ENCODE results near the gene COL5A1.

The COL5A1 gene

GRCh38 chr9:134744385-134745295 is 103.0 kb downstream of the COL5A1 start:
- no peak for DNase-seq (ENCODE audit: low spot score)

GRCh38 chr9:134747951-134748489 is 106.4 kb downstream of the COL5A1 start:
- DNase-seq (ENCODE audit: low spot score), result no peak

DNA sequence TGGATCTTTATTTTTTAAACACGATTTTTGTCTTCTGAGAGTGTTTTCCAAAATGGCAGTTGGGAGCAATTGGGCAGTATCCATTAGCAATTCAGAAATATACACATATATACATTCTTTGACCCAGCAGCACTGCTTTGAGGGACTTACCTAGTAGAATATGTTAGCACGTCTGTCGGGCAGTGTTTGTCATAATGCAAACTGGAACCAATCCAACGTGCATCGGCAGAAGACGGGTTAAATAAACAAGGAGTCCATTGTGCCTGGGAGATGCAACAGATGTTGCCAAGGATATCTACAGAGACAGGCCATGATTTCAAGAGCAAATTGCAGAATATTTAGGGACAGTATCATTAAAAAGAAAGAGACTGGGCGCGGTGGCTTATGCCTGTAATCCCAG is 107.0 kb downstream of the COL5A1 start:
- no peak for DNase-seq (ENCODE audit: low spot score)

GRCh38 chr9:134750450-134751155 is 109.0 kb downstream of the COL5A1 start:
- no peak for DNase-seq (ENCODE audit: low spot score)

DNA sequence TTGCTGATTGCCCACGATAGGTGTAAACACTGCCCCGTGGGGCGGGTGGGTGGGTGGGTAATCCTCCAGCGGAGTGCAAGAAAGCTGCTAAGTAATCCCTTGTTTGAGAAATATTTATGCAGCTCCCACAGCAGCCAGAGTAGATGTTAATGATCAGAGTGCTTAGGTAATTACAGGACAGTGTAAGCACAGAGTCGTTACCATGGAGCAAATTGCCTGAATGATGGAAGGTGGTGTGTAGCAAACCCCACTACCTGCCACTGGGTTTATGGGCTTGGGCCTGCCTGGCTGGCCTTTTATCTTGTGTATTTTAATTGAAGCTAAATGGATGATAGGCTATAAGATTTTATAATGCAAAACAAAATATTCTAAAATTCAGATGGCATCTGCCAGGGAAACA is 110.0 kb downstream of the COL5A1 start:
- no peak for DNase-seq (ENCODE audit: low spot score)

GRCh38 chr9:134752471-134753168 is 111.0 kb downstream of the COL5A1 start:
- DNase-seq (ENCODE audit: low spot score), result no peak

GRCh38 chr9:134753191-134753590 is 111.6 kb downstream of the COL5A1 start:
- no peak for DNase-seq (ENCODE audit: low spot score)

DNA sequence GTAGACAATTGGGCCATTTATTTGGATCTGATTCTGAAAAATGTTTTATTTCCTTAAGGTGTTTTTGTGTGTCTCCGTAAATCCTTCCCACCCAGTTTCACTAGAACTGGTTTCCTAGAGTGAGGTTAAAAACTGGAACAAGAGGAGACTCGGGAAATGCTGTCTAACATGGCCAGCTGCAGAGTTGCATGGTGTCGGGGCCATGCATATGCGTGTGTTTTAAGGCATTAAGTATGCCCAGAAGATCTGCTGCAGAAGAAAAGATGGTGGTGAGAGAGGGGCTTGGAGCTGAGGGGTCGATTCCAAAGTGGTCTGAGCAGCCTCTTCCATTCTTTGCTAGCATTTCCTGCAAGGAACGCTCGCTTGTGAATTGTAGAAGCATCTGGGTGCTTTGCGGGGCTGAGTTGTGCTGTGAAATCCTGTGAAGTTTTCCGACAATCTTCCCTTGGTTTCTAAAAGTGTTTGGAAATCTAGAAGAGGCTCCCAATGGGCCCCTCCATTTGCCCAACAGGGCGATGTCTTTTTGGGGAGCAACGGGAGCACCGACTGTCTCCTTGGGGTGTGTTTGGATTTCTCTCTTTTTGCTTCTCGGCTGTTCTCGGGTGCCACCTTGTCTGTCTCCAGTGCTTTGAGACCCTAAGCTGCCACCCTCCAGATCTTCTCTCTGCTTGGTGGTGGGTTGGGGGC is 113.8 kb downstream of the COL5A1 start:
- DNase-seq (ENCODE audit: low spot score), result no peak

DNA sequence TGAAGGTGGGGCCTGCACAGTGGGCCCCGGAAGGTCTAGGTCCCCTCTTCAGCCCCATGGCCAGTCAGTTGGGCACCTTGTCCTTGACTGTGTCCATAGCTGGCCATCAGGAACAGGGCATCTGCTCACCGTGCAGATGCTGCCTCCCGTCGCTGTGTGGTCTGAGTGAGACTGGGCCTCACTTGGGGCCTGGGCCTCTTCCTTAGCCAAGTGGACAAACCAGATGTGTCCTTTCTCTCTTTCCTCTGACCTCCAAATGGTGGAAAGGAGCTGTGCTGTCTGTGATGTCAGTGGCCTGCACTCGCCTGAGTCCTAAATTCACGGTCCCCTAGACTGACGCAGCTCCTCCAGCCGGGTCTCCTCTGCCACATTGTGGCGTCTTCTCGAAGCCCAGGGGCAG is 114.5 kb downstream of the COL5A1 start:
- no peak for DNase-seq (ENCODE audit: low spot score)

- no peak for DNase-seq (ENCODE audit: low spot score)
Measured at GRCh38 chr9:134757216-134757975, 115.8 kb downstream of the COL5A1 start.

GRCh38 chr9:134758949-134759607 is 117.5 kb downstream of the COL5A1 start:
- no peak for DNase-seq (ENCODE audit: low spot score)

- DNase-seq (ENCODE audit: low spot score), result no peak
Measured at GRCh38 chr9:134759913-134760312, 118.3 kb downstream of the COL5A1 start.

DNA sequence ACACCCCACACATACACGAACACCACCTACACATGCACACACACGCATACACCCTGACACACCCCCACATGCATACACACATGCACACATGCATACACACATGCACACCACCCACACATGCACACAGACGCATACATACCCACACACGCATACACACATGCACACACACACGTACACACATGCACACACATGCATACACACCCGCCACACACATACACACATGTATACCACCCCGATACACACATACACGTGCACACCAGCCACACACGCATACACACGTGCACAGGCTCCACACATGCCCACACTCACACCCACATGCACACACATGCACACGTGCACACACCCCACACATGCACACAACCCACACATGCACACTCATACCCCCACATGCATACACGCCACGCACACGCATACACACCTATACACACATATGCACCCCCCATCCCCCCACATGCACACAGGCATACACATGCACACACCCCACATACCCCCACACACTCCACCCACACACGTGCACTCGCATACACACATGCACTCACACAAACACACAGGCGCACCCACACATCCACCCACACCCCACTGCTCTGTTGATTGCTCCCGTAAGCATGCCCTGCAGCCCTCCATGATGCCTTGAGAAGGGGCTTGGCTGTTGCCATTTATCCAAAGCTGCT is 119.3 kb downstream of the COL5A1 start:
- DNase-seq (ENCODE audit: low spot score), result no peak

GRCh38 chr9:134764473-134765269 is 123.1 kb downstream of the COL5A1 start:
- DNase-seq (ENCODE audit: low spot score), result no peak

- DNase-seq (ENCODE audit: low spot score), result no peak
Measured at GRCh38 chr9:134765785-134766184, 124.2 kb downstream of the COL5A1 start.

- DNase-seq (ENCODE audit: low spot score), result no peak
Measured at GRCh38 chr9:134766587-134766986, 125.0 kb downstream of the COL5A1 start.

DNA sequence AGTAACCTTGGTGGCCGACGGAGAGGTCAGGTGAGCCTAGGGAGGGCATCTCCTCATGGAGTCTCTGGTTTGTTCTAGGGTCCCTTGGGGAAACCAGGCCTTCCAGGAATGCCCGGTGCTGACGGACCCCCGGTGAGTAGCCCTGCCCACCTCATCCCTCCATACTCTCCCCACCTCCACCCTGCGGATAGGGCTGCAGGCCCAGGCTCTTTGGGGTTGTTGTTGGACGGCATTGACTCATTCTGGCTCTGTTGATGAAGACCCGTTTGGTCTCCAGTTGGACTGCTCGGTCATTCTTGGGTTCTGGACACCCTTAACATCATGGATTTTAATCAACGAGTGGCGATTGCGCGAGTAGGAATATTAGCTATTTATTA is 126.7 kb downstream of the COL5A1 start:
- DNase-seq (ENCODE audit: low spot score), result no peak

DNA sequence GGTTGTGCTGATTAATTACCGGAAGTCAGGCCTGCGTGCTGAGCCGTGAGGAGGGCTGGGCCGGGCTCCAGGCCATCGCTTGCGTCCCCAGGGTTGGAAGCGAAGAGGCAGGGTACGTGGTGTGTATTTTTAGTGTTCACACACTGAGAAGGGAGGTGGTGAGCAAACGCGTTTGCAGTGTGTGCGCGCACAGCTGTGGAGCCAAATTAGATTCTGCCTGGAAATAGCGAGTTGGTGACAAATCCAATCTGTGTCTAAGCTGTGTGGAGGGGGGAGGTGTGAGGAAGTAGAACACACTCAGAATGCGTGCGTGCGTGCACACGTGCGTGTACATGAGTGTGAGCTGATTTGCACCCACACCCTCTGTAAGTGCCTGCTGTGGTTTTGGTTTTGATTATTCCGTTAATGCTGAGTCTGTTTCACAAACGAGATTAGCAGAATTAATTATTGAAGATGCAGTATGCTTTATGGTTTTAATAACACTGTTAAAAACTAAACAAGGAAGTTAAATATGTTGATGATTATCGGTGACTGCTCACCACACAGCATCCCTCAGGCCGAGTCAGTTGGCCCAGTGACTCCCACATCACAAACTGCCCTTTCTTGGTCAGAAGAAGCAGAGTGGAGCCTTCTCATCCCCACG is 127.2 kb downstream of the COL5A1 start:
- DNase-seq (ENCODE audit: low spot score), result no peak
